ENCODE measurements around the gene CRACDL.

- TF ChIP-seq CTCF (optimal IDR thresholded peaks at IDR 0.05 in 1 of 3, IDR thresholded peaks at IDR 0.05 in 1 of 3, conservative IDR thresholded peaks at IDR 0.05 in 1 of 3; ENCODE audit: extremely low read depth in 1 of 3, insufficient read depth in 2 of 3, low read length in 3 of 3): no peak
- TF ChIP-seq EZH2 (IDR thresholded peaks at IDR 0.05; ENCODE audit: low read length): no peak
Observed at GRCh38 chr2:98769114-98769476, 166.9 kb downstream of the CRACDL start.

All from keratinocyte (primary cell).